Mucosa of rectum (tissue), 2 donors: ENCODE results near the gene YIPF2.
"Not testable (repeated sequence)": the region's sequence is repeated elsewhere in the genome, so short reads cannot be mapped to it uniquely, and the experiment has no call there.

Experiments used
- H3K27ac ChIP-seq, 2 donors: one replicate each; pipeline ENCODE4 v1.7.0; 2013; ENCODE audit warnings: inconsistent platforms in 2 of 2, low read depth in 2 of 2, low read length in 2 of 2
- H3K27me3 ChIP-seq, 2 donors: one replicate each; pipeline ENCODE4 v1.7.0; 2013; ENCODE audit warnings: low read length in 2 of 2; ENCODE audit not compliant: control insufficient read depth in 2 of 2, insufficient read depth in 2 of 2
- H3K36me3 ChIP-seq, 2 donors: one replicate each; pipeline ENCODE4 v1.7.0; 2013; ENCODE audit warnings: low read length in 2 of 2; ENCODE audit not compliant: control insufficient read depth in 2 of 2, insufficient read depth in 2 of 2
- H3K4me1 ChIP-seq, 2 donors: one replicate each; pipeline ENCODE4 v1.7.0; 2013; ENCODE audit warnings: low read length in 2 of 2, mild to moderate bottlenecking in 1 of 2; ENCODE audit not compliant: control insufficient read depth in 2 of 2, insufficient read depth in 2 of 2
- H3K4me3 ChIP-seq, 2 donors: one replicate each; pipeline ENCODE4 v1.7.0; 2013; ENCODE audit warnings: low read length in 2 of 2
- H3K9ac ChIP-seq, 2 donors: one replicate each; pipeline ENCODE4 v1.7.0; 2013; ENCODE audit warnings: low read length in 2 of 2, low read depth in 1 of 2, mild to moderate bottlenecking in 1 of 2
- H3K9me3 ChIP-seq, 2 donors: one replicate each; pipeline ENCODE4 v1.7.0; 2013; ENCODE audit warnings: low read length in 2 of 2; ENCODE audit not compliant: control insufficient read depth in 2 of 2
- donor health status: healthy.
- donor health status: Normal muscosa, but diverticular disease.

The YIPF2 gene

DNA sequence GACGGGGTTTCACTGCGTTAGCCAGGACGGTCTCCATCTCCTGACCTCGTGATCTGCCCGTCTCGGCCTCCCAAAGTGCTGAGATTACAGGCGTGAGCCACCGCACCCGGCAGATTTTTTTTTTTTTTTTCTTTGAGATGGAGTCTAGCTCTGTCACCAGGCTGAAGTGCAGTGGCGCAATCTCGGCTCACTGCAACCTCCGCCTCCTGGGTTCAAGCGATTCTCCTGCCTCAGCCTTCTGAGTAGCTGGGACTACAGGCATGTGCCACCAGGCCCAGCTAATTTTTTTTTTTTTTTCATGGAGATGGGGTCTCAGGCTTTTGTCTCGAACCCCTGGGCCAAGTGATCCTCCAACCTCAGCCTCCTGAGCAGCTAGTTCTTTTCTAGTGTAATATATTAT is 13.2 kb upstream of the YIPF2 start:
- H3K9me3 ChIP-seq, H3K9ac ChIP-seq, H3K4me3 ChIP-seq, H3K36me3 ChIP-seq, H3K27me3 ChIP-seq: not testable (repeated sequence)
- peak overlapping the region in 1 of 2 donors; percentile 45 for H3K27ac ChIP-seq
- peaks cover 7 to 15% of the 10 kb centered on the region in 2 donors for H3K4me1 ChIP-seq

DNA sequence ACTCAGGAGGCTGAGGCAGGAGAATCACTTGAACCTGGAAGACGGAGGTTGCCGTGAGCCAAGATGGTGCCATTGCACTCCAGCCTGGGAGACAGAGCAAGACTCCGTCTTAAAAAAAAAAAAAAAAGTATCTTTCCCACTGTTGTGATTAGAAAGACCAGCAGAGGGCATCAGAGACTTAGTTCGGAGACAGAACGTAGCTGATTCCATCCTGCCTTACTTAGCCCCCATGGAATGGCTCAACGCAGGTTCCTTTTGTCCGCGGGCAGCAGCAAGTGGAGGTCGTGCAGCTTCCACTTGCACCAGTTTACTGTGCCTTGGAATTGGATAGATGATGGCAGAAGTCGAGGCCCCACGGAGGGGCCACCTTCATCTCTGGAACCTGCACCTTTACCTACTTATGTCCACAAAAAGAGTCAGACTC is 8.2 kb upstream of the YIPF2 start:
- Histone ChIP-seq H3K4me1 (peaks cover 3 to 9% of the 10 kb centered on the region in 2 donors), H3K27ac (no peak overlapping the region), H3K4me3 (peak overlapping the region in 1 of 2 donors; percentile 41), H3K36me3 (no peaks in the 10 kb centered on the region), H3K9ac (peak overlapping the region in 1 of 2 donors; percentile 41), H3K9me3 (no peaks in the 10 kb centered on the region), H3K27me3 (no peaks in the 10 kb centered on the region)

DNA sequence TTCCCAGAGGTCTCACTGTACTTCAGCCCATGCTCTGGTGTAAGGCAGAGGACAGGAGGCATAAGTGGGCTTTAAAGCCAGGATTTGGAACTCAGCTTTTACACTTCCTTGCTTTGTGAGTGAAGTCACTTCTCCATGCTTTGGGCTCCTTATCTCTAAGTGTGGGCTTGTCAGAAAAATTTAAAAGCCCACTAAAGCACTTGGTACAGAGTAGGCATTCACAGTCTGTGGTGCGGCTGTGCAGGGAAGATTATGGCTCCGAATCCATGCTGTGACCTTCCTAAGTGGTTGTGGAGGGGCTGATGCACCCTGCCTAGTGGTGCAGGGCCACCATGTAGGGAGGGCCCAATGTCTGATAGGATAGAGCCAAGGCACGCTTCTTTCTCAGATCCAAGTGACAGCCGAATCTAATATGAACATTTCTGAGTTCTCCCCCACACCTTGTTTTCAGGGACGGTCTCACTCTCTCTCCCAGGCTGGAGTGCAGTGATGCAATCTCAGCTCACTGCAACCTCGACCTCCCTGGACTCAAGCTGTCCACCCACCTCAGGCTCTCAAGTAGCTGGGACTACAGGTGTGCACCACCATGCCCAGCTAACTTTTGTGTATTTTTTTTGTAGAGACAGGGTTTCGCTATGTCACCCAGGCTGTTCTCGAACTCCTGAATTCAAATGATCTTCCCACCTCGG is 7.1 kb upstream of the YIPF2 start:
- no peak overlapping the region for H3K9ac ChIP-seq
- H3K27me3 ChIP-seq, result no peaks in the 10 kb centered on the region
- no peaks in the 10 kb centered on the region for H3K9me3 ChIP-seq
- no peaks in the 10 kb centered on the region for H3K36me3 ChIP-seq
- H3K27ac ChIP-seq, result no peak overlapping the region
- H3K4me1 ChIP-seq, result peaks cover 3 to 9% of the 10 kb centered on the region in 2 donors
- H3K4me3 ChIP-seq, result no peak overlapping the region

DNA sequence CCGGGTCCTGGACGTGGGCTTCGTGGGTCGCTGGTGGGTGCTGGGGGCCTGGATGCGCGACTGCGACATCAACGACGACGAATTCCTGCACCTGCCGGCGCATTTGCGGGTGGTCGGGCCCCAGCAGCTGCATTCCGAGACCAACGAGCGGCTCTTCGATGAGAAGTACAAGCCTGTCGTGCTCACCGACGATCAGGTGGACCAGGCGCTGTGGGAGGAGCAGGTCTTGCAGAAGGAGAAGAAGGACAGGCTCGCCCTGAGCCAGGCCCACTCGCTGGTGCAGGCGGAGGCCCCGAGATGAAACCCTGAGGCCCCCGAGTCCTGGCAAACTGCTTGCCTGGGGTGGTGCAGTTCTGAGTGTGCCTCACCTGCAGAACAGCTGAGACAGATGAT is 959 bp upstream of the YIPF2 start:
- Histone ChIP-seq H3K4me3 (peak overlapping the region; percentile 82 to 84), H3K9ac (peak overlapping the region; percentile 61 to 83), H3K27me3 (no peaks in the 10 kb centered on the region), H3K27ac (peak overlapping the region in 1 of 2 donors; percentile 77), H3K9me3 (no peaks in the 10 kb centered on the region), H3K36me3 (peaks cover 6 to 7% of the 10 kb centered on the region in 2 donors), H3K4me1 (peaks cover 18% of the 10 kb centered on the region in 2 donors)

DNA sequence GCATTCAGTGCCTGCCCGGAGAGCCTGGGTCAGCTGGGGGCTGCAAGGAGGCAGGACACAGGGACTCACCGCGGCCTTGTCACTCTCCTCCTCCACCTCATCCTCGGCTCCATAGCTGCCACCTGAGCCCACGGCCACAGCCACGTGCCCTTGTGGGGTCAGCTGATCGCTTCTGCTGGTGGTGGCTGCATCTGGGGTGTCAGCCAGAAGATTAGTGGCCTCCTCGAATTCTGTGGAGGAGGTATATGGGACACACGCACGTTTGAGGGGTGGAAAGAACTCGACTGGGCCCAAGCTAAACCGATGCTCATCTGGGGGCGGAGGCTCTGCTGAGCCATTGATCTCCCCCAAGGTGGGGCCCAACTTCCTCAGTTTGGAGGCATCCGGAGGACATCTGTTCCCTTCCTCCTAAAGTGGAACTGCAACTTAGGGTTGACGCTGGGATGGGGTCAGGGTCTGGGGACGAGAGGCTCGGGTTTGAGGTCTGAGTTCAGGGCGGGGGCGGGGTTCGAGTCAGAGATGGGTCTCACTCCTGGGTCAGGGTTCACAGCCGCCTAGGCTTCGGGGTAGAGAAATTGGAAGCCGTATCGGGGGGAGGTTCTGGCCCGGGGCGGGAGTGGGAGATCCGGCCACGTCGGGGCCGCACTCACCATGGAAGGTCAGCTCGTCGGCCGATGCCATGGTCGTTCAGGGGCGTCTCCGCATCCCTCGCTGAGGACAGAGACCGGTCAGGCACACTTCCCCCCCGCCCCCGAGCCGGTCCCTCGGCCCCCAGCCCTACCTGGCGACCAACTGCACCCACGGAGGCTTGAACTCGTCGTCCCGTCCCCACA is 493 bp downstream of the YIPF2 start:
- Histone ChIP-seq H3K27me3 (no peaks in the 10 kb centered on the region), H3K9me3 (no peaks in the 10 kb centered on the region), H3K4me1 (peaks cover 18% of the 10 kb centered on the region in 2 donors), H3K27ac (peak overlapping the region; percentile 50 to 77), H3K36me3 (peaks cover 18 to 19% of the 10 kb centered on the region in 2 donors), H3K4me3 (peak overlapping the region; percentile 82 to 84), H3K9ac (peak overlapping the region; percentile 72 to 83)

DNA sequence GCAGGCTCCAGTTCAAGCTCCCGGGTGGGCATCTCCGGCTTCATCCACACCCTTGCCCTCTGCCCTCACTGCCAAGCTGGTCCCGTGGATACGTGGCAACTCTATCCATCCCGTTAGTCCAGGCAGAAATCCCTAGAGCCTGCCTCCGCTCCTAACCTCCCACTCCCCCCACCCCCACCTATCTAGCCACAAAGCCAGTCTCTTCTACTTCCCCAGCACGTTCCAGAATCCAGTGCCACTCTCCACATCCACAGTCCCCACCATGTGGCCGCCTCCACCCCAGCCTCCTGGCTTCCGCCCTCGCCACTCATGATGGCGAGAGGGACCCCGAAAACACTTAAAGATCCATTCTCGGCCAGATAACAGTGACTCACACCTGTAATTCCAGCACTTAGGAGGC is 3.8 kb downstream of the YIPF2 start:
- Histone ChIP-seq H3K4me3 (no peak overlapping the region), H3K36me3 (peaks cover 32 to 37% of the 10 kb centered on the region in 2 donors), H3K27ac (no peak overlapping the region), H3K9me3 (no peaks in the 10 kb centered on the region), H3K9ac (no peak overlapping the region), H3K4me1 (peaks cover 14% of the 10 kb centered on the region in 2 donors), H3K27me3 (no peaks in the 10 kb centered on the region)

DNA sequence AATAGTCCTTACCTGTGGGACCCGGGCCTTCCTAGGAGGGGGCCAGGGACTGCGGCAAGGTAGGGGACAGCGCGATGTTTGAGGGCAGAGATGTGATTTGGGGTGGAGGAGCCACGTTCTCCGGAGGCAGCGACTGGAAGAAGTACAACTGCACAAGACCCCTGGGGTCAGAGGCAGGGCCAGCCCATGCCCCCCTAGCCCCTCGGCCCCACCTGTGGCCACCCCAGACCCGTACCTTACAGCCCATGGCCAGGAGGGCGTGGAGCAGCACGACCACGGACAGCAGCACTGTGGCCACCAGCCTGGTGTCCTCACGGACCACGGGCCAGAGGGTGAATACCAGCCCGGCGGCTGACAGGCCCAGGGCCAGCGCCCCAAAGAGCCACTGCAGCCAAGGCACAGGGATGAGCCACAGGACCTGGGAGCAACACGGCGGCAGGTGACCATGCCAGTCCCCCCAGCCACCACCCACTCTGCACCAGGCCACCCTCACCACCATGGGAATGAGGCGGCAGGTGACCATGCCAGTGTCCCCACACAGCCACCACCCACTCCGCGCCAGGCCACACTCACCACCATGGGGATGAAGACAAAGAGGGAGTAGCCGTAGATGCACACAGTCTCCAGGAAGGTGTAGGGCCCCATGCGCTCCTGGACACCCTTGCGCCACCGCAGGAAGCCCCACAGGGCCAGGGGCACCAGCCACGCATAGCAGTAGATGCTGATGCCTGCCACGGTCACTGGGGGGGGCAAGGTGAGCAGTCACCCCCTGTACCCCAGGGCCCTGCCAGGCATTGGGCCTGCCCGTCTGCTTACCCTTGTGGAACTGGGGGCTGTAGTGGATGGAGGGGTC is 5.0 kb downstream of the YIPF2 start:
- H3K9me3 ChIP-seq, result no peaks in the 10 kb centered on the region
- H3K4me3 ChIP-seq, result no peak overlapping the region
- H3K4me1 ChIP-seq, result peaks cover 9 to 10% of the 10 kb centered on the region in 2 donors
- no peak overlapping the region for H3K27ac ChIP-seq
- H3K36me3 ChIP-seq, result peaks cover 43 to 45% of the 10 kb centered on the region in 2 donors
- no peak overlapping the region for H3K9ac ChIP-seq
- no peaks in the 10 kb centered on the region for H3K27me3 ChIP-seq

DNA sequence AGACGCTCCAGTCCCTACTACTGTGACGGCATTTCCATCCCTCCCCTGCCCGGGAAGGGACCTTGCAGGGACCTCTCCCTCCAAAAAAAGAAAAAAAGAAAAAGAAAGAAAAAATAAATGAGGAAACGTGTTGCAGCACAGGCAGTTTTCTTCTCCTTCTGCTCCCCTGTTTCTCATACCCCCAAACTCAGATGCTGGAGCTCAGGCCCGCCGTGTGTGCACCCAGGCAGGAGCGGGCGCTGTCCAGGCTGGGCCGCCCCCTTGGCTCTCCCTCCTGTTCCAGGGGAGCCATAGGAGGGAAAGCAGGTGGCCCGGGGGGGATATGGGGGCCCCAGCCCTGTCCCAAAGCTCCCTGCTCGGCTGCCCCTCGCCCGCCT is 5.8 kb downstream of the YIPF2 start:
- Histone ChIP-seq H3K9ac (no peak overlapping the region), H3K9me3 (no peaks in the 10 kb centered on the region), H3K27ac (no peak overlapping the region), H3K4me1 (peaks cover 5 to 6% of the 10 kb centered on the region in 2 donors), H3K4me3 (no peak overlapping the region), H3K36me3 (peaks cover 44 to 51% of the 10 kb centered on the region in 2 donors), H3K27me3 (no peaks in the 10 kb centered on the region)

DNA sequence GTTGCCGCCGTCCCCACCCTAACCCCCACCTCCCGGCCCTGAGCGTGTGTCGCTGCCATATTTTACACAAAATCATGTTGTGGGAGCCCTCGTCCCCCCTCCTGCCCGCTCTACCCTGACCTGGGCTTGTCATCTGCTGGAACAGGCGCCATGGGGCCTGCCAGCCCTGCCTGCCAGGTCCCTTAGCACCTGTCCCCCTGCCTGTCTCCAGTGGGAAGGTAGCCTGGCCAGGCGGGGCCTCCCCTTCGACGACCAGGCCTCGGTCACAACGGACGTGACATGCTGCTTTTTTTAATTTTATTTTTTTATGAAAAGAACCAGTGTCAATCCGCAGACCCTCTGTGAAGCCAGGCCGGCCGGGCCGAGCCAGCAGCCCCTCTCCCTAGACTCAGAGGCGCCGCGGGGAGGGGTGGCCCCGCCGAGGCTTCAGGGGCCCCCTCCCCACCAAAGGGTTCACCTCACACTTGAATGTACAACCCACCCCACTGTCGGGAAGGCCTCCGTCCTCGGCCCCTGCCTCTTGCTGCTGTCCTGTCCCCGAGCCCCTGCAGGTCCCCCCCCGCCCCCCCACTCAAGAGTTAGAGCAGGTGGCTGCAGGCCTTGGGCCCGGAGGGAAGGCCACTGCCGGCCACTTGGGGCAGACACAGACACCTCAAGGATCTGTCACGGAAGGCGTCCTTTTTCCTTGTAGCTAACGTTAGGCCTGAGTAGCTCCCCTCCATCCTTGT is 6.4 kb downstream of the YIPF2 start:
- H3K4me1 ChIP-seq, result peaks cover 0 to under 1% of the 10 kb centered on the region in 2 donors
- H3K27ac ChIP-seq, result no peak overlapping the region
- peaks cover 44 to 51% of the 10 kb centered on the region in 2 donors for H3K36me3 ChIP-seq
- no peaks in the 10 kb centered on the region for H3K9me3 ChIP-seq
- H3K9ac ChIP-seq, result no peak overlapping the region
- no peak overlapping the region for H3K4me3 ChIP-seq
- H3K27me3 ChIP-seq, result no peaks in the 10 kb centered on the region
